Type B pancreatic cell (in vitro differentiated cells): ENCODE data around the gene MIDN. TPM values are rescaled to one million over a fixed set of nuclear protein-coding genes. Genes with fewer than 3 reads are reported as not detected.
A peak's percentile ranks its signal among the peaks of the same experiment; 100 is the strongest.

Experiments used
- DNase-seq: peaks from one replicate; pipeline ENCODE4 v3.0.0; 2021; ENCODE audit warnings: mixed read lengths; ENCODE audit not compliant: unreplicated experiment; ENCODE audit errors: extremely low spot score
- H3K27ac Mint-ChIP-seq: 2 replicates; pipeline ENCODE4 v1.8.0; 2021; ENCODE audit warnings: mild to moderate bottlenecking, mixed read lengths
- H3K27me3 Mint-ChIP-seq: 2 replicates; pipeline ENCODE4 v1.8.0; 2021; ENCODE audit warnings: mixed read lengths
- H3K36me3 Mint-ChIP-seq: 2 replicates; pipeline ENCODE4 v1.8.0; 2021; ENCODE audit warnings: mixed read lengths
- H3K4me1 Mint-ChIP-seq: one replicate; pipeline ENCODE4 v1.8.0; 2021; ENCODE audit warnings: mixed read lengths; ENCODE audit not compliant: unreplicated experiment
- H3K4me3 Mint-ChIP-seq: 2 replicates; pipeline ENCODE4 v1.8.0; 2021; ENCODE audit warnings: mild to moderate bottlenecking, mixed read lengths
- H3K9me3 Mint-ChIP-seq: 2 replicates; pipeline ENCODE4 v1.8.0; 2021; ENCODE audit warnings: mixed read lengths
- total RNA-seq: library from RNA; stranded (reverse); gene quantifications from 2 replicates; pipeline ENCODE4 v1.2.1, GENCODE V29; 2021; ENCODE audit warnings: low replicate concordance
- TF ChIP-seq, protein P1 (sequence below): fragments of 200-600 bp; sonication (generic); conservative IDR thresholded peaks from 2 replicates; pipeline ENCODE4 v1.5.0; 2021; ENCODE audit warnings: antibody characterized with exemption, mild to moderate bottlenecking

Gene MIDN
- total RNA-seq, 1 donor from 2014 or later = 122 TPM

DNA sequence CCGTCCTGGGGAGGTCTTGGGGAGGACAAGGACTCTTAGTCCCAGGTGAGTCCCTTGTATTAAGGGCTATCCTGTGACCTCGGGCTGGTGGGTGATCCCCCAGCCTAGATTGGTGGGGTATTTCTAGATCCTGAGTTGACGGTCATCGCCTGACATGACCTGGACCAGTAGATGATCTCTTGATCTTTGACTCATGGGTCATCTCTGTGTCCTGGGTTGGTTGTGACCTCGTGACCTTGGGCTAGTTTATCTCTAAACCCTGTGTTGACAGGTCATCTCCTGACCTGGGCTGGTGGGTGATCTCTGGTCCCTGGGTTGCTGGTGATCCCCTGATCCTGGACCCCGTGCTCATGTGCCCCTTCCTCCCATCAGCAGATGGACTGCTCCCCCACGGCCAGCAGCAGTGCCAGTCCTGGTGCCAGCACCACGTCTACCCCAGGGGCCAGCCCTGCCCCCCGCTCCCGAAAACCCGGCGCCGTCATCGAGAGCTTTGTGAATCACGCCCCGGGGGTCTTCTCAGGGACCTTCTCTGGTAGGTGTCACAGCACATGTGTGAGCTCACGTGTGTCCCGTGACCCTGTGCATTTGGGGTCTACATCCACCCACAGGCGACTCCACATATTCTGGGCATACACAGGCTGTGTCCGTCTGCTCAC is 6.3 kb downstream of the MIDN start:
- Mint-ChIP-seq H3K4me3 (no peak overlapping the region), H3K27me3 (no peaks in the 10 kb centered on the region), H3K27ac (peak overlapping the region; percentile 56), H3K9me3 (no peaks in the 10 kb centered on the region), H3K36me3 (peaks cover 14% of the 10 kb centered on the region), H3K4me1 (peaks cover 19% of the 10 kb centered on the region)
- TF ChIP-seq, protein P1, sequence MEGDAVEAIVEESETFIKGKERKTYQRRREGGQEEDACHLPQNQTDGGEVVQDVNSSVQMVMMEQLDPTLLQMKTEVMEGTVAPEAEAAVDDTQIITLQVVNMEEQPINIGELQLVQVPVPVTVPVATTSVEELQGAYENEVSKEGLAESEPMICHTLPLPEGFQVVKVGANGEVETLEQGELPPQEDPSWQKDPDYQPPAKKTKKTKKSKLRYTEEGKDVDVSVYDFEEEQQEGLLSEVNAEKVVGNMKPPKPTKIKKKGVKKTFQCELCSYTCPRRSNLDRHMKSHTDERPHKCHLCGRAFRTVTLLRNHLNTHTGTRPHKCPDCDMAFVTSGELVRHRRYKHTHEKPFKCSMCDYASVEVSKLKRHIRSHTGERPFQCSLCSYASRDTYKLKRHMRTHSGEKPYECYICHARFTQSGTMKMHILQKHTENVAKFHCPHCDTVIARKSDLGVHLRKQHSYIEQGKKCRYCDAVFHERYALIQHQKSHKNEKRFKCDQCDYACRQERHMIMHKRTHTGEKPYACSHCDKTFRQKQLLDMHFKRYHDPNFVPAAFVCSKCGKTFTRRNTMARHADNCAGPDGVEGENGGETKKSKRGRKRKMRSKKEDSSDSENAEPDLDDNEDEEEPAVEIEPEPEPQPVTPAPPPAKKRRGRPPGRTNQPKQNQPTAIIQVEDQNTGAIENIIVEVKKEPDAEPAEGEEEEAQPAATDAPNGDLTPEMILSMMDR = no peak
- DNase-seq = no peak

DNA sequence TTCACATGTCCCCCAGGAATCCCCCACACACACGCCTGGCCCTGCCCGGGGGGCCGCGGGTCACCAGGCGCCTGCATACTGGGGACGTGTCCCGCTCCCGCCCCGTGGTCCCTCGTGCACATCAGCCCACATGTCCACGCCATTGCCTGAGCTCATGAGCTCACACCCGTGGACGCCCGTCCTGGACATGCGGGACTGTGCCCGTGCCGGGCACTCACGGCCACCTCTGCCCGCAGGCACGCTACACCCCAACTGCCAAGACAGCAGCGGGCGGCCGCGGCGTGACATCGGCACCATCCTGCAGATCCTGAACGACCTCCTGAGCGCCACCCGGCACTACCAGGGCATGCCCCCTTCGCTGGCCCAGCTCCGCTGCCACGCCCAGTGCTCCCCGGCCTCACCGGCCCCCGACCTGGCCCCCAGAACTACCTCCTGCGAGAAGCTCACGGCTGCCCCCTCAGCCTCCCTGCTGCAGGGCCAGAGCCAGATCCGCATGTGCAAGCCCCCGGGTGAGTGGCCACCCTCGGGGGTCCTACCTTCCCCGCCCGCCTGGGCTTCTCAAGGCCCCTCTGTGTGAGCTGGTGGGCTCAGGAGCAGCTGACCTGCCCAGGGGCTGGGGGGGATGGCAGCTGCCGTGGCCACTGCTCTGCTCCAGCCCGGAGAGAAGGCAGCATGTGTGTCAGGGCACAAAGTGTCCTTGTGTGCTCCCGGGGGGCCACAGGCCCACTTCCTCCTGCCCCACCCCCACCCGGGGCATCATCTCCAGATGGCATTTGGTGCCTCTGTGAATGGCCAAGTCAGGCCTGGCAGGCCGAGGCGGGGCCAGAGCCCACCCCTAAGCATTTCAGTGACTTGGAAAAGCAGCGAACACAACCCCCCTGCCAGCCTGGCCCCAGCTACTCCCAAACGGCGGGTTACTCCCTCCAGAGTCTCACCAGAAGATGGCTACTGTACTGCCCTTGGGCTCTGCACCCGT is 7.1 kb downstream of the MIDN start:
- TF ChIP-seq, protein P1 = no peak
- Mint-ChIP-seq H3K4me3 (no peak overlapping the region), H3K36me3 (peaks cover 14% of the 10 kb centered on the region), H3K4me1 (peaks cover 23% of the 10 kb centered on the region), H3K9me3 (no peaks in the 10 kb centered on the region), H3K27me3 (no peaks in the 10 kb centered on the region), H3K27ac (peak overlapping the region; percentile 56)
- no peak for DNase-seq

DNA sequence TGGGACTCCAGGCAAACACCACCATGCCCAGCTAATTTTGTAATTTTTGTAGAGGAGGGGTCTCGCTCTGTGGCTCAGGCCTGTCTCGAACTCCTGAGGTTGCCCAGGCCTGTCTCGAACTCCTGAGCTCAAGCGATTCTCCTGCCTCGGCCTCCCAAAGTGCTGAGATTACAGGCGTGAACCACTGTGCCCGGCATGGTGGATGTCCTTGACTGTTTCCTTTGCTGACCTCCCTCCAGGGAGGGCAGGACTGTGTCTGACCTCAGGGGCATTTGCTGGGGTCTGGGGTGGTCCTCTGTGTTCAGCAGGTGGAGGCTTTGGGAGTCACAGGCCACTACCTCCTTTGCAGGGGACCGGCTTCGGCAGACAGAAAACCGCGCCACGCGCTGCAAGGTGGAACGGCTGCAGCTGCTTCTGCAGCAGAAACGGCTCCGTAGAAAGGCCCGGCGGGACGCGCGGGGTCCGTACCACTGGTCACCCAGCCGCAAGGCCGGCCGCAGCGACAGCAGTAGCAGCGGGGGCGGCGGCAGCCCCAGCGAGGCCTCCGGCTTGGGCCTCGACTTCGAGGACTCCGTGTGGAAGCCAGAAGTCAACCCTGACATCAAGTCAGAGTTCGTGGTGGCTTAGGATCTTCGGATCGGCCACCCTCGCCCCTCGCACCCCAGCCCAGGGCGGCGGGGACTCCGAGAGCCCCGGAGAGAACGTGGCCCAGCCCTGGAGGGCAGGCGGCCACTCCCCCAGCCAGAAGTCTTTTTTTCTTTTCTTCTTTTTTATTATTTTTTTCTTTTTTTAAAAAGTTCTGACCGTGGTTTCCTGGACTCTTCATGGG is 8.5 kb downstream of the MIDN start:
- Mint-ChIP-seq H3K4me1 (peaks cover 30% of the 10 kb centered on the region), H3K27me3 (no peaks in the 10 kb centered on the region), H3K27ac (peak overlapping the region; percentile 87), H3K9me3 (no peaks in the 10 kb centered on the region), H3K4me3 (peak overlapping the region; percentile 51), H3K36me3 (peaks cover 10% of the 10 kb centered on the region)
- no peak for DNase-seq
- TF ChIP-seq, protein P1 = no peak

DNA sequence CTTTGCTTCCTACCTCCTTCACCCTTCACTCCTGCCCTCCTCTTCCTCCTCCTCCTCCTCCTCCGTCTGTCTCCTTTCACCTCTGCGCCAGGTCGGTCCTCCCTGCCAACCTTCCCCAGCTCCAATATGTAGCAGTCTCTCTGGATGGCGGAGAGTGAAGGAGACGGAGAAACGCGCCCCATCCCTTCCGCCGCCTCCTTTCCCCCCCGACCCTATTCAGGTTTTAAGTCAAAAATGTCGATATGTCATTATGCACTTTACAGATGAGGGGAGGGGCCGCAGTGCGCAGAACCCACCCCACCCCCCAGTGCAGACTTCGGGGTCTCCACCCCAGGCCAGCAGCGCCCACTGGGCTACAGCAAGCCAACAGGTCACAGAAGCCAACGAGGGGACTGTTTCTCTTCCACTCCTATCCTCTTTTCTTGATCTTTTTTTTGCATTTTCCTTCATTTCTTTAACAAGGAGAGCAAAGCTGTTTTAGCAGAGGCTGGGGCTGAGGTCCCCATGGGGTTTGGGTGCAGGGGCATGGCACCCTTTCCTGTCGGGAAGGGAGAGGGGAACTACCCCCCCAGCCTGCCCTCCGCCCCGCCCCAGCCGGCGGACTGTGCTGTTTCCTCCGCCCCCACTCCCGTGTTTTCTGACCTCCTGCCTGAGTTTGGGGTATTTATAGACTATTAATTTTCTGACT is 9.2 kb downstream of the MIDN start:
- Mint-ChIP-seq H3K4me1 (peaks cover 32% of the 10 kb centered on the region), H3K9me3 (no peaks in the 10 kb centered on the region), H3K27ac (peak overlapping the region; percentile 96), H3K4me3 (peak overlapping the region; percentile 51), H3K36me3 (peaks cover 10% of the 10 kb centered on the region), H3K27me3 (no peaks in the 10 kb centered on the region)
- no peak for DNase-seq
- TF ChIP-seq, protein P1 = no peak

DNA sequence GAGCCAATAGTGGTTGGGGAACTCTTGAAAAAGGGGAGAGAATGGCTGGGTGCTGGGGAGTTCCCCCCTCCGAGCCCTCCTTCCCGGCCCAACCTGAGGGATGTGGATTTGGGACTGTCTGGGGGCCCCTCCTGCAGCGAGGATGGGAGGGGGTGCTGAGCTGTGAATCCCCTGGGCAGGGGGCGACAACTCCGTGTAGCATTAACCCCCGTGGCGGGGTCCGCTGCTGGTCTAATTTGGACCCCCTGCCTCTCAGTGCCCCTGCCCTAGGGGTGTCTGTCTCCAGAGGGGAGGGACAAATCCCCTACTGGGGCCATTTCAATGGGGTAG is 9.7 kb downstream of the MIDN start:
- no peaks in the 10 kb centered on the region for H3K27me3 Mint-ChIP-seq
- TF ChIP-seq, protein P1 = no peak
- no peaks in the 10 kb centered on the region for H3K9me3 Mint-ChIP-seq
- peak overlapping the region; percentile 96 for H3K27ac Mint-ChIP-seq
- no peak for DNase-seq
- peaks cover 33% of the 10 kb centered on the region for H3K4me1 Mint-ChIP-seq
- peak overlapping the region; percentile 25 for H3K4me3 Mint-ChIP-seq
- H3K36me3 Mint-ChIP-seq = peaks cover 10% of the 10 kb centered on the region
